HG03159 (cell line): ENCODE data around the gene WWC1.
"Not testable (repeated sequence)": the region's sequence is repeated elsewhere in the genome, so short reads cannot be mapped to it uniquely, and the experiment has no call there.

Experiments
- ATAC-seq: cut with Tn5 transposase; IDR thresholded peaks from one replicate; pipeline ENCODE4 v1.9.1; 2021; ENCODE audit warnings: mild to moderate bottlenecking, moderate library complexity; ENCODE audit not compliant: unreplicated experiment

WWC1 gene

DNA sequence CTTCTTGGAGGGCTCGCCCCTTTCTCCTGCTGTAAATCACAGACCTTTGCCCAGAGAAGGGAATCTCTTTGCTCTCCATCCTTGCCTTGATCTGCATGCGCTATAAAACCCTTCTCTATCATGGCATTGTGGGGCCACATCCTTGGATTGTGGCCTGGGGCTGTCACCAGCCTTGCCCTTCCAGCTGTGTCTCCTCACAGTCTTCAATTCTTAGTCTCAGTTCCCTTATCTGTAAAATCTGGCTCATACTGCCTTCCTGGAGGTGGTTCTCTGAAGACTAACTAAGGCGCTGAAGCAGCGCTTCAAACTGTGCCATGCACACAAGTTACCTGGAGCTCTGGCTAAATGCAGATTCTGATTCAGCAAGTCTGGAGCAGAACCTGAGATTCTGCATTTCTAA lies 141.5 kb downstream of the WWC1 start:
- ATAC-seq, result peak; percentile 55

DNA sequence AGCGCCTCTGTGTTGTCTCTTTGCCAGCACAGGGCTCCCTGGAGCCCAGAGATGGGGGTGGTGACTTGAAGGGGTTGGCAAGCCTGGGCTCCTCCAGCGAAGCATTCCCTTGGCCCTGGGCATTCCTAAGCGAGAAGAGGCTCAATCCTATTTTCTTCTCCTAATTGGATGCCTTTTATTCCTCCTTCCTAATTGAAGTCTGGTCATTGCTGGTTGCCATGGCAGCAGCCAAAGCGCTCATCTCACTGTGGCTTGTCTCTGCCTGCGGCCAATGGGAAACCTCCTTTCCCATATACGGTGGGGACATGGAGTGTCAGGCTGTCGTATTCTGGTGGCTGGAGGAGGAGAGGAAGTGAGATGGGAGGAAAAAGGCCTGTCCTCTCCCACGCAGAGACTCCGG lies 142.6 kb downstream of the WWC1 start:
- no peak for ATAC-seq

DNA sequence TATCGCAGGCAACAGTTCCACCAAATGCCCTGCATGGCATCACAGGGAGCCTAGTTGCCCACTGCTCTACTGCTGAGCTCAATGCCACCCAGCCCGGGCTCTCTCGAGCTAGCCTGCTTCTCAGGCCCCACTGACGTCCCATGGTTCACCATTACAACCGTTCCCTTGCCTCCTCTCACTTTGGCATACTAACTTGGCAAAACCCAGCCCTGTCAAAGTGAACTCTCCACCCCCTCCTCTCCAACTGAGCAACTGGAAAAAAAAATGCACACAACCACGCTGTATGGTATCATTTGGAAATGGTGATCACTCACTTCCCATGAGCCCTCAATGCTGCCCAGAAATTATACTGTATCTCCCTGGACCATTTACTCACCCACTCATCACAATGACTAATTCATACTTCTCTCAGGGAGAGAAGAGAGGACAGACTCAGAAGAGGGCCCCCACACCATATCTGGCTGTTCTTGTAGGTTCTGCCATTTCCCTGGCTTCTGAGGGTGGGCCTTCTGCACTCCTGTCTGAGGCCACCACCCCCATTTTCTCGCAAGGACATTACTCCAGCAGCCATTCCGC lies 143.4 kb downstream of the WWC1 start:
- ATAC-seq, result no peak

DNA sequence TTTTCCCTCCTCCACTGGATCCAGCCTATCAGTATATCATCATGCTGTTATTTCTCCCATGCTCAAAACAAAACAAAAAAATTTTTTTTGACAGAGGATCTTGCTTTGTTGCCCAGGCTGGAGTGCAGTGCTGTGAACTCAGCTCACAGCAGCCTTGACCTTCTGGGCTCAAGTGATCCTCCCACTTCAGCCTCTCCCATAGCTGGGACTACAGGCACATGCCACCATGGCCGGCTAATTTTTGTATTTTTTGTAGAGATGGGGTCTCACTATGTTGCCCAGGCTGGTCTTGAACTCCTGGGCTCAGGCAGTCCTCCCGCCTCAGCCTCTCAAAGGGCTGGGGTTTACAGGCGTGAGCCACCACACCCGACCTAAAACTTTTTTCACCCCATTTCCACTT lies 143.9 kb downstream of the WWC1 start:
- ATAC-seq, result not testable (repeated sequence)

DNA sequence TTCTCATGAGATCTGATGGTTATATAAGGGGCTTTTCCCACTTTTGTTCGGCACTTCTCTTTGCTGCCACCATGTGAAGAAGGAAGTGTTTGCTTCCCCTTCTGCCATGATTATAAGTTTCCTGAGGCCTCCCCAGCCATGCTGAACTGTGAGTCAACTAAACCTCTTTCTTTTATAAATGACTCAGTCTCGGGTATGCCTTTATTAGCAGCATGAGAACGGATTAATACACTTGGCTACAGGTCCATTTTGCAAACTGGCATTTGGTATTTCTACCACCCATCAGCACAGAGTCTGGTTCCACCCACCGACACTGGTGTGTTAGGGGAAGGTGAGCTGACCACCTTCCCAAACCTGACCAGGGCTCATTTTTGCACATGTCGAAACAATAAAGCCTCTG lies 146.9 kb downstream of the WWC1 start:
- no peak for ATAC-seq

DNA sequence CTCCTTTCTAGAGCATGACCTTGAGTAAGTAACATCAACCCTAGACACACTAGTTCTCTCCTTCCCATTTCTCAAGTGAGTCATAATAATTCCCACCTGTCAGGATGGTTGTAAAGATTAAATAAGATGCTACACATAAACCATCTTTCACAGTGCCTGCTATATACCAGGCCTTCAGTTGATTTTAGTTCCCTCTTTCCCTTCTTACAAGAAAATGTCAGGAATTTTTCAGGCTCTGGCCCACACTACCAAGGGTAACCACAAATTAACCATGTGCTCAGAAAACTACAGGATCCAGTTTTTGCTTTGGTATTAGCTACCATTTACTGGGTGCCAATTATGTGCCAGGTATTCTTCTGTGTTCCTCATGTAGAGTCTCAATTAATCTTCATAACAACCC lies 152.1 kb downstream of the WWC1 start:
- ATAC-seq, result no peak

DNA sequence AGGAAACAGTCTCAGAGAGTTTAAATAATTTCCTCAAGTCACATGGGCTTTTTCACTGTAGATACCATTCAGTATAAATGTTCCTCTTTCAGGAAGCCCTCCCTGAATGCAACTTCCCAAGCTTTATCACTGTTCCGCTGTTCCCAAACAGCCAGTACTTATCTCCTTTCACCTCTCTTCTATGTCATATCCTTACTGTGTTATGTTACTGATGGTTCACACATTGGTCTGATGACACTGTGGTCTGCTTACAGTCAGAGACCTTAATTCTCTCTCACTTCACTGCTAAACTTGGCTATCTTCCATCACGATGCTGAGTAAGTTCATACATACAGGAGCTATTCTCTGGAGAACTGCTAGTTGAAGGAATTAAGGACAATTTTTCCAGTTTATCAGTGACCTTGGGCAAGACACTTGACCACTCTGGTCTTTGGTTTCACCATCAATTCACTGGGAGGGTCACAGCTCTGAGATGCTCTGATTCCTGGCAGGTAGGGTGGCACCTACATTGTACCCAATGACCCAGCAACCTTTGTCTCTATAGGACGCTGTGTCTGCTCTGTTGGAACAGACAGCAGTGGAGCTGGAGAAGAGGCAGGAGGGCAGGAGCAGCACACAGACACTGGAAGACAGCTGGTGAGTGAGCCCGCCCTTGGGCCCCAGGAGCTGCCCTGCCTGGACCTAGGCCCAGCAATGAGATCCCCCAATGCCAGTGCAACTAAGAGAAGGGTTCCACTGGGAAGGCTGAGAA lies 152.7 kb downstream of the WWC1 start:
- no peak for ATAC-seq

DNA sequence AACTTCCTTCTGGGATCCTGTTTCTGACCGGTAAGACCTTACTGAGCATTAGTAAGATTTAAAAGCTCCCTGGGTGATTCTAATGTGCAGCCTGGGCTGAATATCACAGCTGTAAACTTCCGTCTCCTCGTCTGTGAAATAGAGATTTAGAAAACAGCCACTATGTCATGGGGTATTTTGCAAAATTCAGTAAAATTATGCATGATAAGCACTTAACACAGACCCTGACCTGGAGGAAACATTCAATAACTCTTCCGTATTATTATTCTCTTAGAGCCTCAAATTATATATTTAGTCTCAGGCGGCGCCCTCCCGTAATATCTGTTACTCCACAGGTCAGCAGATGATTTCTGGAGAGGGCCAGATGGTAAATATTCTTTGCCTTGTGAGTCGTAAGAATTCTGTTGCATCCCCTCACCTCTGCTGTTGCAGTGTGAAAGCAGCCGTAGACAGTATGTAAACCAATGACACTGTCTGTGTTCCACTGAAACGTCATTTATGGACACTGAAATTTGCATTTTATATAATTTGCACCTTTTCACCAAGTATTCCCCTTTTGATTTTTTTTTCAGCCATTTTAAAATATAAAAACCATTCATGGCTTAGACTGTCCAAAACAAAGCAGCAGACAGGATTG lies 155.7 kb downstream of the WWC1 start:
- no peak for ATAC-seq

DNA sequence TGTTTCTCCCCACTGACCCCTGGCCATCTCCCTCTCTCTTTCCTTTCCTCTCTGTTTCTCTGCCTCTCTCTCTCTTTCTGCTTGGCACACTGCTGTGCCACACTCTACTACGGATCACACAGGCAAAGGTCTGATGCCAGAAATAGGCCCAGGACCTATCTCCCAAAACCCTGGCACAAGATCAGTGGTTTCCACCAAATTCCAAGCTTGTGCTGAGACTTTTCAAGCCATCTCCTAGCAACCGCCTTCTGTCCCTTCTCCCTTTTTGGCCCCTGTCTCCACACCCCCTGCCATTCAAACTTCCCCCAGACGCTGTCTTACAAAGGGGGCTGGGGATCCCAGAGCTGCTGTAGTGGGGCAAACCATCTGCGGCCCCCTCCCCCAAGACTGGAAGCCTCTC lies 156.4 kb downstream of the WWC1 start:
- ATAC-seq, result no peak

DNA sequence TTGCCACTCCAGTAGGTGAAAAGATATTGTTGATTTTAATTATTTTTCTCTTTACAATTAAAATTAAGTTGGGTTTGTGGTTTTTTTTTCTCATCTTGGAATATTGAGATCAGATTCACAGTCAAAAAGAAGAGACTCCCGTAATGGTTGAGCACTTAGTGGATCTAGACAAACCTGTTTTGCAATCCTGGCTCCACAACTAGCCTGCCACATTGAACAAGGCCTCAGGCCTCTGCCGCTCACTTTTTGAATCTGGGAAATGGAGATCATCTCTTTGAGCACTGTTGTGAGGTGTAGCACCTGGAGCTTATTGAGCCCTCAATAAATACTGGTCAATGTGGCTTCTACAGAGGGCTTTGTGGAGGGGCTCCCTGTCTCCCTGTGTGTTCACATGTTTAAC lies 157.7 kb downstream of the WWC1 start:
- no peak for ATAC-seq

DNA sequence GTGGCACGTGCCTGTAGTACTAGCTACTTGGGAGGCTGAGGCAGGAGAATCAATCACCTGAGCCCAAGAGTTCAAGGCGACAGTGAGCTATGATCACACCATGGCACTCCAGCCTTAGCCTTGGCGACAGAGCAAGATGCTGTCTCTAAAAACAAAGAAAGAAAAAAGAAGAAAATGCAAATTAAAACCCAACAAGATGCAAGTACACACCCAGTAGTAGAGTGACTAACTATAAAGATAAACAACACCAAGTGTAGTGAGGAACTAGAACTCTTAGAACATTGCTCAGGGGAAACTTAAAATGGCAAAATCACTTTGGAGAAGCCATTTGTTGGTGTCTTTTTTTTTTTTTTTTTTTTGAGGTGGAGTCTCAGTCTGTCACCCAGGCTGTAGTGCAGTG lies 160.1 kb downstream of the WWC1 start:
- ATAC-seq, result no peak

DNA sequence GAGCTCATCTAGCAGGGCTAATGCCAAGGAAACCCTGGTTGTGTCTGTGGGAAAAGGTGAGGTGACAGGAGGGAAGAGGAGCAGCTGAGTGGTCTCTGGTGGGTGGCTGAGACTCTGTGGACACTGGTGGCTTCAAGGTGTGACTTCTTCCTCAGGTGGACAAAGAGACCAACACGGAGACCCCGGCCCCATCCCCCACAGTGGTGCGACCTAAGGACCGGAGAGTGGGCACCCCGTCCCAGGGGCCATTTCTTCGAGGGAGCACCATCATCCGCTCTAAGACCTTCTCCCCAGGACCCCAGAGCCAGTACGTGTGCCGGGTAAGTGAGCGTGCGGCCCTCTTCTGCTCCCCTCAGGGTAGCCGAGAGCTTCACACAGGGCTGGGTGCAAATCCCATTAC lies 163.8 kb downstream of the WWC1 start:
- ATAC-seq, result no peak

DNA sequence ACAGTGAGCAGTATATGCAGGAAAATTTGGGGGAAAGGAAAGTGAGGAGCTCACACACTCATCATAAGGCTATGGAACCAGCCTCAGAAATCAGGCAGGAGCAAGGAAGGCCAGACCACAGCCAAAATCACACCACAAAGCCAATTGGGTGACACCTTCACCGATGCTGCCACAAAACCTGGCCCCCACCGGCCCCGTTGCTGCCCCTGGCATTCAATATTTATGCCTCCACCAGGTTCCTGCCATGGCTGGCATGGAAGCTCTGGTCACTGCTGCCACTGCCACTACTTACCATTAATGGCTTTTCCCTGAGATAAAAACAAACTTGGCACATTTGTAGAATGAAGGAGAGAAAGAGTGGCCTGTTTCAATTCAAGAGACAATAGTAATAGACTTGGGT lies 166.1 kb downstream of the WWC1 start:
- ATAC-seq, result no peak

DNA sequence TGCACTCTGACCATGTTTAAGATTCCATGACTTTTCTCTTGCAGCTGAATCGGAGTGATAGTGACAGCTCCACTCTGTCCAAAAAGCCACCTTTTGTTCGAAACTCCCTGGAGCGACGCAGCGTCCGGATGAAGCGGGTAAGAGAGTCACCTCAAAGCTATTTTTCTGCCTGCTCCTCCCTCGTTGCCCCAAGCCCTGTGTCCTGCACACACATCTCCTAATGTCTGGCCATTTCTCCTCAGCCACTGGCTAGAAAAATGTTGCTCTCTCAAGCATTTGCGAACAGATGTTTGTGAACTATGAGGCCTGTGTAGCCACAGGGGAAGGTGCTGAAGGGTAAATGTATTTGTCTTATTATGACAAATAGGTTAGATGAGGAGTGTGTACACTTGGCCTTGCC lies 169.2 kb downstream of the WWC1 start:
- ATAC-seq, result no peak

DNA sequence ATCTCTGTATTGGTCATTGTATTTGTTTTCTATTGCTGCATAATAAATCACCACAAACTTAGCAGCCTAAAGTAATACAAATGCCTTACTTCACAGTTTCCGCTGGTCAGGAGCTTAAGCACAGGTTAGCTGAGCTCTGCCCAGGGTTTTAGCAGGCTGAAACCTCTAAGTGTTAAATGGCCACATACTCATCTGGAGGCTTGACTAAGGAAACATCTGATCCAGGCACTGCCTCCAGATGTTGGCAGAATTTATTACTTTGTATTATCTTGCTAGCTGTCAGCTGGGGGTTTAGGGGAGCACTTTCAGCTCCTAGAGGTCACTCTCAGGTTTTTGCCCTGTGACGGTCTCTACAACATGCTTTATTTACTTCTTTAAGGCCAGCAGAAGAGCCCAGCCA lies 171.6 kb downstream of the WWC1 start:
- ATAC-seq, result no peak

DNA sequence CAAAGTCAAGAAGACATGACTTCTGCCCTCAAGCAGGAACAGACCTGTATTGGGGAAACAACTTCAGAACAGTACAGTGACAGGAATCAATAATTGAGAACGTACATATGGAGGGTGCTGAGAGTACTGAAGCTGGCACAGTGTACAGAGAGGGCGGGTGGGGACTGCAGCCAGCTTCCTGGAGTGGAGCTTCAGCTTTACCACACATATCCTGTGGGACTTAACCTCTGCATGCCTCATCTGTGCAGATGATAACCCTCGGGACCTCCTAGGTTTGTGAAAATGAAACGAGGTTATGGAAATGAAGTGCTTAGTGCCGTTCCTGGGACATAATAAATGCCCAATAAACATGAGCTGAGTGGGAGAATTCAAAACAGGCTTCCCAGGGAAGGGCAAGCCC lies 172.8 kb downstream of the WWC1 start:
- no peak for ATAC-seq

DNA sequence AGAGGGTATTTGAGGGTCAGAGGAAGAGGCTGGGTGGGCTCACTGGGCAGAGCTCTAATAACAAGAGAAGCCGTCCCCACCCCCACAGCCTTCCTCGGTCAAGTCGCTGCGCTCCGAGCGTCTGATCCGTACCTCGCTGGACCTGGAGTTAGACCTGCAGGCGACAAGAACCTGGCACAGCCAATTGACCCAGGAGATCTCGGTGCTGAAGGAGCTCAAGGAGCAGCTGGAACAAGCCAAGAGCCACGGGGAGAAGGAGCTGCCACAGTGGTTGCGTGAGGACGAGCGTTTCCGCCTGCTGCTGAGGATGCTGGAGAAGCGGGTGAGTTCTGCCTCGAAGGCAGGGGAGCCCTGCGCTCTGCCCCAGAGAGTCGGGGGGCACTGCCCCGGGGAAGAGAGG lies 173.2 kb downstream of the WWC1 start:
- no peak for ATAC-seq

DNA sequence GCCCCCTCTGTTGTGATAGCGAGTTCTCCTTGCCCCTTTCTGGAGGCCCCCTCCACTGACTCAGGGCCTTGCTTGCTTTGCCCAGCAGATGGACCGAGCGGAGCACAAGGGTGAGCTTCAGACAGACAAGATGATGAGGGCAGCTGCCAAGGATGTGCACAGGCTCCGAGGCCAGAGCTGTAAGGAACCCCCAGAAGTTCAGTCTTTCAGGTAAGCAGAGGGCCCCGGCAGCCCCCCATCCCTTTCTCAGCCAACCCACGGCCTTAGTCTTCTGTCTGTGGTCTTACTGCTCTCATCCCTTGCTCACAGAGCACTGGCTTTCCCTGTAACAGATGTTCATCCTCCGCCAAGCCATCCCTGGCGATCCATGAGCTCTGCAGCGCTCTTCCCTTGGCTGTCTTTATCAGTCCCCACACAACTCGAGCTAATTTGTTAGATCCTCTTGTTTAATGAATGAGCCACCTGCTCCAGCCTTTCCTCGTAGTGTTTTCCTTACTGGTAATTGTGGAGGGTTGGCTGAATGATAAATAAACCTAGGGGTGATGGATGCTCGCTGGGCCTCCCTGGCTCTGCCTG lies 176.4 kb downstream of the WWC1 start:
- no peak for ATAC-seq

DNA sequence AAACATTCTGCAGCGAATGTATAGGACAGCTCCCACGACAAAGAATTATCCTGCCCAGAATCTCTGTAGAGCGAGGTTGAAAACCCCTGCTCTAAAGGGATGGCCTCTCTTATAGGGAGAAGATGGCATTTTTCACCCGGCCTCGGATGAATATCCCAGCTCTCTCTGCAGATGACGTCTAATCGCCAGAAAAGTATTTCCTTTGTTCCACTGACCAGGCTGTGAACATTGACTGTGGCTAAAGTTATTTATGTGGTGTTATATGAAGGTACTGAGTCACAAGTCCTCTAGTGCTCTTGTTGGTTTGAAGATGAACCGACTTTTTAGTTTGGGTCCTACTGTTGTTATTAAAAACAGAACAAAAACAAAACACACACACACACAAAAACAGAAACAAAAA lies 177.4 kb downstream of the WWC1 start:
- no peak for ATAC-seq

DNA sequence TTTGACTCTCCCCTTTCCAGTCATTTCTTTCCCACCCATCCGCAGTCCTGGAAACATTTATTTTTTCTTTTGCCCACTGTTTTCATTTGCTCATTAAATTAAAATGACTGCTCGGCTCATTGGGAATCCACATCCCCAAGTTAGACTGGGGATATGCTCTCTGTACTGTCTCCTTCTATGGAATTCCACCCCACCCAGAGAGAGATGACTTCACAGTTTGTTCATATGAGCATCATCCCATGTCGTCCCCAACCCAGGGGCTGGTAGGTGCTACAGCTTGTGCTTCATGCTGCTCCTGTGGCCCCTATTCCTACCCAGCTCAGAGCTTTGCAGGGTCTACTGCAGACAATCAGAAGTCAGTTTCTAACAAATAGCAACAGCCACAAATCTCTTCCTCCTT lies 178.4 kb downstream of the WWC1 start:
- no peak for ATAC-seq

DNA sequence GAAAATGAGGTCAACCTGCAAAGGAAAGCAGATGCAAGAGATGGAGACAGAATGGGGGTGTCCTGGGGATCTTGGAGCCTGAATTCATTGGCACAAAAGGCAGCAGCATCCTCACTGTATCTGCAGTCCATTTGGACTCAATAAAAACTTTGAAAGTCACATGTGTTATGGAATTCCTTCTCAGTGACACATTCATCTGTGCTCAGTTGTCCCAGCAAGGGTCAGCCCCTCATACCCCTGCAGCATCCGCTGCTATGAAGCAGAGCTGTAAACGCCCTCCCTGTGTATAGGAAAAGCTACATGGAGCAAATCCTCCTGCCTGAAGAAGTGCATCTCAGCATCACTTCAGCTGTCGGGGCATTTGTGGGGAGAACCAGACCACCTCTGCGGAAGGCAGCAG lies 180.3 kb downstream of the WWC1 start:
- ATAC-seq, result no peak

DNA sequence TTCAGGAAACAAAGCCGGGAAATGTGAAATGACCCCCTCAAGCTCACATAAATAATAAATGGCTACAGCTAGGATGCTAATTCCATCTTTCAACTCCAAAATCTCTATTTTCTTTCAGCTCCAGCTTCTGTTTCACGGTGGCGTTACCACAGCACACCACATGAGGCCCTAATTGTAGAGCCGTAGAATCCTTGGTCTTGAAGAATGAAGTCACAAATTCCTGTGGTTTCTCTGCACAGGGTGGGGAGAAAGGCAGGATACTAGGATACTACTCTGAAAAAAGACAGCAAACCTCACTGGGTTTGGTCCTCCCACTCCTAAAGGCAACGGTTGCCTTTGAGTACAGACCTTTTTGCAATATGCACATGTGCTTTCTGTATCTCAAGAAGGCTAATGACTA lies 180.9 kb downstream of the WWC1 start:
- ATAC-seq, result no peak
